A673 (cell line): Measurements from ENCODE around the gene SCD5. TPM values are rescaled to one million over a fixed set of nuclear protein-coding genes. Genes with fewer than 3 reads are reported as not detected.

Experiments used
- BruUV-seq: library from RNA; stranded (reverse); fragments of 400-500 nt; replicated peaks from 2 replicates; lab custom pipeline; 2021; lab: Mats Ljungman, UMichigan
- CTCF ChIA-PET: fragments of 300-600 bp; sonication (Branson Sonifier 250); formaldehyde crosslinking; loops from one replicate; lab custom pipeline; 2022; ENCODE audit warnings: antibody characterized with exemption; lab: Charles Lee
- POLR2A ChIA-PET: fragments of 300-600 bp; sonication (Branson Sonifier 250); formaldehyde crosslinking; loops from one replicate; lab custom pipeline; 2022; ENCODE audit warnings: antibody characterized with exemption; ENCODE audit not compliant: low non-redundant PET; lab: Charles Lee
- DNase-seq: peaks from one replicate; pipeline ENCODE4 v3.0.0-alpha.2; 2015; ENCODE audit warnings: low spot score
- H3K27ac ChIP-seq: fragments of 200-600 bp; sonication (generic); 2 replicates; pipeline ENCODE4 v1.5.1; 2016; ENCODE audit warnings: mixed run types, low read depth, mild to moderate bottlenecking, mixed read lengths, antibody characterized with exemption, low read length; ENCODE audit not compliant: poor library complexity, severe bottlenecking
- H3K27me3 ChIP-seq: fragments of 200-600 bp; sonication (generic); replicated peaks from 2 replicates; pipeline ENCODE4 v1.6.1; 2017; ENCODE audit warnings: mixed run types, low read depth, mild to moderate bottlenecking, mixed read lengths, antibody characterized with exemption, low read length; ENCODE audit not compliant: insufficient read depth, poor library complexity
- H3K36me3 ChIP-seq: fragments of 200-600 bp; sonication (generic); 2 replicates; pipeline ENCODE4 v1.6.1; 2016; ENCODE audit warnings: mixed run types, mild to moderate bottlenecking, mixed read lengths, antibody characterized with exemption, low read length; ENCODE audit not compliant: insufficient read depth, poor library complexity, severe bottlenecking
- H3K4me1 ChIP-seq: fragments of 200-600 bp; sonication (generic); 2 replicates; pipeline ENCODE4 v1.6.1; 2017; ENCODE audit warnings: mixed run types, mild to moderate bottlenecking, mixed read lengths, antibody characterized with exemption, low read length; ENCODE audit not compliant: insufficient read depth, poor library complexity, severe bottlenecking
- H3K4me3 ChIP-seq: fragments of 200-600 bp; sonication (generic); 2 replicates; pipeline ENCODE4 v1.5.1; 2016; ENCODE audit warnings: low read depth, mixed run types, mild to moderate bottlenecking, mixed read lengths, low read length; ENCODE audit not compliant: poor library complexity, severe bottlenecking
- H3K9me3 ChIP-seq: fragments of 200-600 bp; sonication (generic); 2 replicates; pipeline ENCODE4 v1.6.1; 2016; ENCODE audit warnings: mixed run types, low read depth, mild to moderate bottlenecking, mixed read lengths, antibody characterized with exemption, low read length; ENCODE audit not compliant: poor library complexity, severe bottlenecking
- EZH2 ChIP-seq: fragments of 200-600 bp; sonication (generic); IDR thresholded peaks from 2 replicates; pipeline ENCODE4 v1.6.1; 2017; ENCODE audit warnings: borderline replicate concordance, low read depth, mild to moderate bottlenecking, mixed read lengths, antibody characterized with exemption, low read length; ENCODE audit not compliant: poor library complexity, severe bottlenecking
- intact Hi-C: fragments of 100-400 bp; cut with micrococcal nuclease; formaldehyde crosslinking; loops from one replicate; pipeline ENCODE4 v1.10.0; 2022; ENCODE audit not compliant: unreplicated experiment
- total RNA-seq: library from RNA; stranded (reverse); gene quantifications from 2 replicates; pipeline ENCODE4 v1.2.3, GENCODE V29; 2021
- TF ChIP-seq, protein P1 (sequence below): fragments of 300-800, 200-600 bp; sonication (generic); conservative IDR thresholded peaks from 2 replicates; pipeline ENCODE4 v1.5.1; 2017; ENCODE audit warnings: low read depth, mild to moderate bottlenecking, antibody characterized with exemption, low read length, moderate library complexity, mixed read lengths

SCD5 gene
- total RNA-seq, 1 experiment from 2014 or later = 15.8 TPM

DNA sequence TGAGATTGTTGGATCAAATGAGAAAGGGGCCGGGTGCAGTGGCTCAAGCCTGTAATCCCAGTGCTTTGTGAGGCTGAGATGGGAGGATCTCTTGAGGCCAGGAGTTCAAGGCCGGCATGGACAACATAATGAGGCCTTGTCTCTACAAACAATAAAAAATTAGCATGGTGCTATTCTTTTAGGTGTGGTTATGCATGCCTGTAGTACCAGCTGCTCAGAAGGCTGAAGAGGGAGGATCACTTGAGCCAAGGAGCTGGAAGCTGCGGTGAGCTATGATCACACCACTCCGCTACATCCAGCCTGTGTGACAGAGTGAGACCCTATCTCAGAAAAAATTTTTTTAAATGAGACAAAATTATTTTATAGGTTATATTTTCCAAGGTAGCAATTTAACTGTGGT is 187.1 kb downstream of the SCD5 start:
- Histone ChIP-seq H3K27ac (no peak overlapping the region), H3K36me3 (no peaks in the 10 kb centered on the region), H3K27me3 (no peaks in the 10 kb centered on the region), H3K4me1 (no peaks in the 10 kb centered on the region), H3K4me3 (no peak overlapping the region), H3K9me3 (no peaks in the 10 kb centered on the region)
- DNase-seq = no peak
- no TSS peak for BruUV-seq
- TF ChIP-seq, protein P1, sequence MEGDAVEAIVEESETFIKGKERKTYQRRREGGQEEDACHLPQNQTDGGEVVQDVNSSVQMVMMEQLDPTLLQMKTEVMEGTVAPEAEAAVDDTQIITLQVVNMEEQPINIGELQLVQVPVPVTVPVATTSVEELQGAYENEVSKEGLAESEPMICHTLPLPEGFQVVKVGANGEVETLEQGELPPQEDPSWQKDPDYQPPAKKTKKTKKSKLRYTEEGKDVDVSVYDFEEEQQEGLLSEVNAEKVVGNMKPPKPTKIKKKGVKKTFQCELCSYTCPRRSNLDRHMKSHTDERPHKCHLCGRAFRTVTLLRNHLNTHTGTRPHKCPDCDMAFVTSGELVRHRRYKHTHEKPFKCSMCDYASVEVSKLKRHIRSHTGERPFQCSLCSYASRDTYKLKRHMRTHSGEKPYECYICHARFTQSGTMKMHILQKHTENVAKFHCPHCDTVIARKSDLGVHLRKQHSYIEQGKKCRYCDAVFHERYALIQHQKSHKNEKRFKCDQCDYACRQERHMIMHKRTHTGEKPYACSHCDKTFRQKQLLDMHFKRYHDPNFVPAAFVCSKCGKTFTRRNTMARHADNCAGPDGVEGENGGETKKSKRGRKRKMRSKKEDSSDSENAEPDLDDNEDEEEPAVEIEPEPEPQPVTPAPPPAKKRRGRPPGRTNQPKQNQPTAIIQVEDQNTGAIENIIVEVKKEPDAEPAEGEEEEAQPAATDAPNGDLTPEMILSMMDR = no peak
- no peak for TF ChIP-seq EZH2
- POLR2A ChIA-PET = no interaction called here
- CTCF ChIA-PET = no interaction called here
- intact Hi-C loops = no loop called here

DNA sequence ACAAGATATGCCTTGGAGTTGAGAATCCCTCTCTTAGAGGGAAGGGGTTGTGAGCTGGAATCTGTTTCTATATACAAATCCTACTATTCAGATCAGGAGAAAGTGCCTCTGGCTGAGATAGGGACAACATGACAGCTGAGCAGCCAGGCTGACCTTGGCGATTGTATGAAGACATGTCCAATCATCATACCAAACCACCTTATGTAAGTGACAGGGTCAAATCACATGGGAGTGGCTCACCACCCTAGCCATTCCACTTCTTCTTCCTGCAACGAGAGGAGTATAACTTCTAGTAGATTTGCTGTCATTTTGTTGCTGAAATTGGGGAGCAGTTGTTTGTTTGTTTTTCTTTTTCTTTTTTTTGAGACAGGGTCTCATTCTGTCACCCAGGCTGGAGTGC is 188.6 kb downstream of the SCD5 start:
- H3K4me3 ChIP-seq = no peak overlapping the region
- no peaks in the 10 kb centered on the region for H3K4me1 ChIP-seq
- ChIA-PET CTCF (no interaction called here), POLR2A (no interaction called here)
- no TSS peak for BruUV-seq
- no peaks in the 10 kb centered on the region for H3K9me3 ChIP-seq
- H3K27me3 ChIP-seq = no peaks in the 10 kb centered on the region
- H3K36me3 ChIP-seq = no peaks in the 10 kb centered on the region
- no peak for TF ChIP-seq EZH2
- TF ChIP-seq, protein P1 = no peak
- no peak for DNase-seq
- H3K27ac ChIP-seq = no peak overlapping the region
- intact Hi-C loops = no loop called here

DNA sequence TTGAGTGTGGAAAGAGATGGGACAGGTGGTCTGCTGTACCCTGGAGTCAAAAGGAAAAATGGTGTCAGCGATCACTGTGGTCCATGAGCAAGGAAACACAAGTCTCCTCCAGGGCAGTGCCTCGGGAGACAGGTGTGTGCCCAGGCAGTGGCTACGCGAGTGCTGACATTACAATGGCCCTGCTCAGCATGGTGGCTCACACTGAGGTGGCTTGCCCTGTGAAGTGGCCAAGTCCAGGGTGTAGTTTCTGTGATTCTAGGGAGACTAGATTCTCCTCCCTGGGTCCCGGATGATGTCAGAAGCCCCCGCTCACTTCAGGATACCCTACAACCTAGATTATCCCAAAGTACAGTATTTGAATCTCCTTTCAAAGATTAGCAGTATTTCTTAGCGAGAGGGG is 192.0 kb downstream of the SCD5 start:
- H3K27ac ChIP-seq = no peak overlapping the region
- no TSS peak for BruUV-seq
- CTCF ChIA-PET = no interaction called here
- no peaks in the 10 kb centered on the region for H3K36me3 ChIP-seq
- H3K4me3 ChIP-seq = no peak overlapping the region
- intact Hi-C loops = no loop called here
- TF ChIP-seq, protein P1 = no peak
- no peak for TF ChIP-seq EZH2
- DNase-seq = no peak
- H3K9me3 ChIP-seq = no peaks in the 10 kb centered on the region
- no peaks in the 10 kb centered on the region for H3K27me3 ChIP-seq
- POLR2A ChIA-PET = no interaction called here
- no peaks in the 10 kb centered on the region for H3K4me1 ChIP-seq
